Stimulated activated CD4-positive, alpha-beta T cell treated with anti-CD3 and anti-CD28 coated beads, Interleukin-1b, Interleukin-23, amount 100 ng/mL, for 4 hours (primary cell): ENCODE measurements around the gene NACAD.
"Not testable (repeated sequence)": the region's sequence is repeated elsewhere in the genome, so short reads cannot be mapped to it uniquely, and the experiment has no call there.

Source experiments
- DNase-seq, 2 donors: peaks; one replicate each; pipeline ENCODE4 v3.0.0-alpha.2; 2020; ENCODE audit warnings: low read depth in 2 of 2

The NACAD gene

GRCh38 chr7:45114257-45114656 is 25.5 kb upstream of the NACAD start:
- not testable (repeated sequence) for DNase-seq

GRCh38 chr7:45112648-45113047 is 23.9 kb upstream of the NACAD start:
- DNase-seq = no peak

GRCh38 chr7:45111298-45112223 is 22.8 kb upstream of the NACAD start, which contains the start of gene TBRG4:
Gene TBRG4 (minus strand): TSS chr7:45111697. CDS start chr7:45109237, 2,460 bp downstream.
- peak; percentile 88 to 90 for DNase-seq

GRCh38 chr7:45108863-45109262 is 20.1 kb upstream of the NACAD start:
- no peak for DNase-seq

- no peak for DNase-seq
Observed at GRCh38 chr7:45107356-45107755, 18.6 kb upstream of the NACAD start.

- DNase-seq = no peak
Observed at GRCh38 chr7:45106820-45107219, 18.1 kb upstream of the NACAD start.

- DNase-seq = no peak
Observed at GRCh38 chr7:45105588-45106188, 16.9 kb upstream of the NACAD start.

GRCh38 chr7:45104844-45105587 is 16.2 kb upstream of the NACAD start:
- DNase-seq = no peak

GRCh38 chr7:45103958-45104843 is 15.4 kb upstream of the NACAD start:
- DNase-seq = no peak

GRCh38 chr7:45102785-45103712 is 14.3 kb upstream of the NACAD start:
- DNase-seq = no peak

- no peak for DNase-seq
Observed at GRCh38 chr7:45101748-45102147, 13.0 kb upstream of the NACAD start.

- no peak for DNase-seq
Observed at GRCh38 chr7:45100761-45101480, 12.2 kb upstream of the NACAD start.

GRCh38 chr7:45099891-45100760 is 11.4 kb upstream of the NACAD start:
- no peak for DNase-seq

GRCh38 chr7:45098983-45099839 is 10.4 kb upstream of the NACAD start:
- no peak for DNase-seq

- no peak for DNase-seq
Observed at GRCh38 chr7:45092931-45093235, 4.1 kb upstream of the NACAD start.

- DNase-seq = no peak
Observed at GRCh38 chr7:45092100-45092930, 3.5 kb upstream of the NACAD start.

- peak; percentile 20 to 37 for DNase-seq
Observed at GRCh38 chr7:45089341-45089891, 647 bp upstream of the NACAD start.
